GM19468 (cell line): ENCODE results near the gene PILRA.
"Not testable (repeated sequence)": the region's sequence is repeated elsewhere in the genome, so short reads cannot be mapped to it uniquely, and the experiment has no call there.

ENCODE experiments used
- ATAC-seq: cut with Tn5 transposase; IDR thresholded peaks from one replicate; pipeline ENCODE4 v1.9.1; 2021; ENCODE audit warnings: mild to moderate bottlenecking, moderate library complexity, moderate number of reproducible peaks; ENCODE audit not compliant: unreplicated experiment; ENCODE audit errors: extremely low read depth

The PILRA gene

DNA sequence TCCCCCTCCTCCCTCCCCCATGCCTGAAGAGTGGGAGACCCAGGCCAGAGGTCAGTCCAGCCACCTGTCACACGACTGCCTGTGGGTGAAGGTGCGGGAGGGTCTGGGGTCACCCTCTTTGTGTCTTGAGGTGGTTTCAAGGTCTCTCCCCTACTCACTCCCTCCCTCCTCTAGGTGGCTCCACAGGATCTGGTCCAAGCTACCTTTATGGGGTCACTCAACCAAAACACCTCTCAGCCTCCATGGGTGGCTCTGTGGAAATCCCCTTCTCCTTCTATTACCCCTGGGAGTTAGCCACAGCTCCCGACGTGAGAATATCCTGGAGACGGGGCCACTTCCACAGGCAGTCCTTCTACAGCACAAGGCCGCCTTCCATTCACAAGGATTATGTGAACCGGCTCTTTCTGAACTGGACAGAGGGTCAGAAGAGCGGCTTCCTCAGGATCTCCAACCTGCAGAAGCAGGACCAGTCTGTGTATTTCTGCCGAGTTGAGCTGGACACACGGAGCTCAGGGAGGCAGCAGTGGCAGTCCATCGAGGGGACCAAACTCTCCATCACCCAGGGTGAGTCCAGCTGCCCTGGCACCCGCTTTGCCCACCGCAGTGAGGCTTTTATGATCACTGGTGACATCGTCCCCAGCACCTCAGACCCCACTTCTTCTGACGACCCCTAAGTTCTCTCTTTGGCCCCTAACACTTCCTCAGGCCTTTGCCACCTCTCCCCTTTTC, 747 bp downstream of the PILRA start:
- ATAC-seq: not testable (repeated sequence)

DNA sequence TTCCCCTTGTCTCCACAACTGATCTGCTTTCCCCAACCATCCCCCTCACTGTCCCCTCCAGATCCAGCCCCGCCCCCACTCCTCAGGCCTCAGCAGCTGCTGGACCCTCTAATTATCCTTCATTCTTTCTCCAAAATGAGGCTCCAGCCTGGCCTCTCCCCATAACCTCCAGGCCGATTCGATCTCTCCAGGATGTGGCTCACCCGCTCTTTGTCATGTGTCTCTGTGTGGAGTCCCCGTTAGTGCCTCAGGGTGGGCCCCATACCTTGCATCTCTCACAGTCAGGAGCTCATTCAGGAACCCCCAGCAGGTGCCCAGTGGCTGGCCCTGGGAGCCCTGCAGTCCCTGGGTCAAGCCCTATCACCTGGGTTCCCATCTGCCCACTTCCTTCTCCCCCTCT, 1.3 kb downstream of the PILRA start:
- ATAC-seq: no peak

DNA sequence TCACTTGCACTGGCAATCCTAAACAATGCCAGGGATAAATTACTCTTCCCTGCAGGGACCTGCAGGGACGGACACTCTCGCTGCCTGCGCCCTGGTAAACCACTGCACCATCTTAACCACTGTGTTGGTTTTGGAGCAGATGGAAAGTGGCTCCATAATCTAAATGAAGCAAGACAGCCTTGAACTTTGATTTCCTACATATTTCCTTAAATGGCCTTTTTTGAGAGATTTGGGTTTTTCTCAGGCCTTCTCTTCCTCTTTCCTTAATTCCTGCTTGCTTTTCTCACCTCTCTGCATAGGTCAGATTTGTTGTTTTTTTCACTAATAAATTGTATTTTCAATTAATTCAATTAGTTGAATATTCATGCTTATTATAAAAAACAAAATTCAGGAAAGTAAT, 2.8 kb downstream of the PILRA start:
- no peak for ATAC-seq

DNA sequence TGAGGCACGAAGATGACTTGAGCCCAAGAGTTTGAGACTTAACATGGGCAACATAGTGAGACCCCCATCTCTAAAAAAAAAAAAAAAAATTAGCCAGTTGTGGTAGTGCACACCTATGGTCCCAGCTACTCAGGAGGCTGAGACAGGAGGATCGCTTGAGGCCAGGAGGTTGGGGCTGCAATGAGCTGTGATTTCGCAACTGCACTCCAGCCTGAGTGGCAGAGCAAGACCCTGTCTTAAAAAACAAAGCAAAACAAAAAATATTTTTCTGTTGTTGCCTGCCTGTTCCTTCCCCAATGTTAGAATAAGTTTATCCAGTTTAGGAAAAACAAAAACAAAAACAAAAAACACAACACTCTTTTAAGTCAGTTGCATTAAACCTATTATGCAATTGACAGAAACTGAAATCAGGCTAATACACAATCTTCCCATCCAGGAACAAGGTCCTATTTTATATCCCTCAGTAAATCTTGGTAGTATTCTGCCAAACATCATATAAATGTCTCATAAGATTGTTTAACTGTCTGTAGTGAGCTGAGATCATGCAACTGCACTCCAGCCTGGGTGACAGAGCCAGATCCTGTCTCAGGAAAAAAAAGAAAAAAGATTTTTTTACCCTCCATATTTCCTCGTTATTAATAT, 4.9 kb downstream of the PILRA start:
- ATAC-seq: no peak

DNA sequence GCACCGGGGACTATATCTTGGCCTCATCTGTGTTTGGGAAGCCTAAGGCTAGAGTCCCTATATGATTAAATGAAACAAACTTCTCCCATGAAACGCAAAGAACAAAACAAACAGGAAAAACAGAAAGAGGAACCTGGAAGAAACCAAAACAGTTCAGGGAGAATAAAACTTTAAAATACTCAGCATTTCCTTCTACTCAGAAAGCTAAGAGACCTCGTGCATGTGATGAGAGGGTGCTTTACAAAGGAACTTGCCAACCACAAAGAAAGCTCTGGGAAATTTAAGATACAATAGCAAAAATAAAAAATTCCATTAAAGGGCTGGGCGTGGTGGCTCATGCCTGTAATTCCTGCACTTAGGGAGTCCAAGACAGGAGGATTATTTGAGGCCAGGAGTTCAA, 6.9 kb downstream of the PILRA start:
- ATAC-seq: no peak

DNA sequence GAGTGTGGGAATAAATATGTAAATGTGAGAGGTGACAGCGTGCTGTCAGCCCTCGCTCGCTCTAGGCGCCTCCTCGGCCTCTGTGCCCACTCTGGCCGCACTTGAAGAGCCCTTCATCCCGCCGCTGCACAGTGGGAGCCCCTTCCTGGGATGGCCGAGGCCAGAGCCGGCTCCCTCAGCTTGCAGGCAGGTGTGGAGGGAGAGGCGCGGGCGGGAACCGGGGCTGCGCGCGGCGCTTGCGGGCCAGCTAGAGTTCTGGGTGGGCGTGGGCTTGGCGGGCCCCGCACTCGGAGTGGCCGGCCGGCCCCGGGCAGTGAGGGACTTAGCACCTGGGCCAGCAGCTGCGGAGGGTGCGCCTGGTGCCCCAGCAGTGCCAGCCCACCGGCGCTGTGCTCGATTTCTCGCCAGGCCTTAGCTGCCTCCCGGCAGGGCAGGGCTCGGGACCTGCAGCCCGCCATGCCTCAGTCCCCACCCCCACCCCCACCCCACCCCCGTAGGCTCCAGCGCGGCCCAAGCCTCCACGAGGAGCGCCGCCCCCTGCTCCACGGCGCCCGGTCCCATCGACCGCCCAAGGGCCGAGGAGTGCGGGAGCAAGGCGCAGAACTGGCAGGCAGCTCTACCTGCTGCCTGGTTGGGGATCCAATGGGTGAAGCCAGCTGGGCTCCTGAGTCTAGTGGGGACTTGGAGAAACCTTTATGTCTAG, 8.4 kb downstream of the PILRA start:
- ATAC-seq: not testable (repeated sequence)

DNA sequence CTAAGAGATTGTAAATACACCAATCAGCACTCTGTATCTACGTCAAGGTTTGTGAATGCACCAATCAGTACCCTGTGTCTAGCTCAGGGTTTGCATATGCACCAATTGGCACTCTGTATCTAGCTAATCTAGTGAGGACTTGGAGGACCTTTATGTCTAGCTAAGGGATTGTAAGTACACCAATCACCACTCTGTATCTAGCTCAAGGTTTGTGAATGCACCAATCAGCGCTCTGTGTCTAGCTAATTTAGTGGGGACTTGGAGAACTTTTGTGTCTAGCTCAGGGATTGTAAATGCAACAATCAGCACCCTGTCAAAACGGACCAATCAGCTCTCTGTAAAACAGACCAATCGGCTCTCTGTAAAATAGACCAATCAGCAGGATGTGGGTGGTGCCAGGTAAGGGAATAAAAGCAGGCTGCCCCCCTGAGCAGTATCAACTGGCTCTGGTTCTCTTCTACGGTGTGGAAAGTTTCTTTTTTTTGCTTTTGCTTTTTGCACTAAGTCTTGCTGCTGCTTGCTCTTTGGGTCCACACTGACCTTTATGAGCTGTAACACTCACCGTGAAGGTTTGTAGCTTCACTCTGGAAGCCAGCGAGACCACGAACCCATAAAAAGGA, 9.1 kb downstream of the PILRA start:
- ATAC-seq: not testable (repeated sequence)

DNA sequence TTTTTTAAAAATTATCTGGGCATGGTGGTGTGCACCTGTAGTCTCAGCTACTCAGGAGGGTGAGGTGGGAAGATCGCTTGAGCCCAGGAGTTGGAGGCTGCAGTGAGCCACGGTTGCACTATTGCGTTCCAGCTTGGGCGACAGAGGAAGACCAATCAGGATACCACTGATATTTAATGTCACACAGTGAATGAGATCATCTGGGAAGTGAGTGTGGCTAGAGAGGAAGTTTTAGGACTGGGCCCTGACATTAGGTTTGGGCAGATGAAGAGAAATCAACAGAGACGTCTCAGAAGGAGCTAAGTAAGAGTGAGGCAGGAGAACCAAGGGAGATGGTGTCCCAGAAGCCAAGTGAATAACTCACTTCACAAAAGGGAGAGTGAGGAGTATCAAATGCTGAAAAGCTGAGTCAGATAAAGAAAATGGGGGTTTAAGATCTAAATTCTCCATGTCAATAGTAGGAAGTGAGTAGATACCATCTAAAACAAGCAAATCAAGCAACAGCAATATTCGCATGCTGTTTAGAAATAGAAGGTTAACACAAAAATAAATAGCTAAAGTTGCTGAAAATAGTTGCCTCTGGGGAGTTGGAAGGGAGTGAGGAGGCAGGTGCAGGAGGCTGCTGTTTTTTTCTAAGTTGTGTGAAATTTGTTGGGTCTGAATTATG, 11.5 kb downstream of the PILRA start:
- ATAC-seq: no peak

DNA sequence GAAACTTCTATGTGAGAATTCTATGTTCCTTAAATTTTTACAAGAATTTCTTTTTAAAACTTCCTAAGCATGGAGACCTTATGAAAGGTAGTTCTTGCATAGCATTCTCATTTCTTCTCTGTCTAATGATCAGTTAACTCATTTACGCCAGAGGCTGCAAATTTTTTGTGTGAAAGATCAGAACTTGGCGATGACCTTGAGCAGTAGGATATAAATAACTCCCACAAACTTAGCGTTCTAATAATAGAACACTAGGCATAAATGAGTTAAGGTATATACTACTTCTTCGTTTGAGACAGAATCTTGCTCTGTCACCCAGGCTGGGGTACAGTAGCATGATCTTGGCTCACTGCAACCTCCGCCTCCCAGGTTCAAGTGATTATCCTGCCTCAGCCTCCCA, 13.7 kb downstream of the PILRA start:
- ATAC-seq: no peak

DNA sequence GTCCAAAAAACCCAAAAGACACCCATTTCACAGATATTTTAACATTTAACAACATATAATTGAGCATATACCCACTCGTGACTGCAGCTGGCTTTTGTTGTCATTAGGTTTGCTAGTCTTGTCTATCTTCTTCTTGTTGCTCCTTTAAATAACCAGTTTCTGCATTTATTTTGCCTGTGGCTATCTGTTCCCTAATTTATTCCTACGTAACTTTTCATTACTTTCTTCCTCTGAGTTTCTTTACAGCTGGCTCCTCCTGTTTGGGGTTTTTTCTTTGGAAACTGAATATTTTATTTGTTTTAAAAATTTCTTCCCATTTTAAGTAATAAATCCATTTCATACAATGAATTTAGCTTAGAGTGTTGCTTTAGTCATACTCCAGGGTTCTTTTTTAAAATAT, 14.4 kb downstream of the PILRA start:
- no peak for ATAC-seq

DNA sequence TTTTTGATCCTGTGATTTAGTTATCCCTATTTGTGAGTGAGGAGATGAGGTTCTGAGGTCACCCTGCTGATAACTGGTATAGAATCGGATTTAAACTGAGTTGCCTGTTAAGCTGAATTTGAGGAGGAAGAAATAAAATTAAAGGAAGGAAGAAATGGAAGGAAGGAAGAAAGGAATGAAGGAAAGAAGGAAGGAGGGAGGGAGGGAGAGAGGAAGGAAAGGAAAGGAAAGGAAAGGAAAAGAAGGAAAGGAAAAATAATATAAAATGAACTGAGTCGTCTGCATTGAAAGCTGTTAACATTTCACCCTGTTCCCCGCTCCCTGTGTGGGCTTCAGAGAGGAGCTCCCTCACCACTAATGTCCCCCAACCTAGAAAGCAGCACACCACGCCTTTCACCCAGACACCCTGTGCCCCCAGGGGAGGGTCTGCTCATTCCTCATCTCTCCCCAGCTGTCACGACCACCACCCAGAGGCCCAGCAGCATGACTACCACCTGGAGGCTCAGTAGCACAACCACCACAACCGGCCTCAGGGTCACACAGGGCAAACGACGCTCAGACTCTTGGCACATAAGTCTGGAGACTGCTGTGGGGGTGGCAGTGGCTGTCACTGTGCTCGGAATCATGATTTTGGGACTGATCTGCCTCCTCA, 16.3 kb downstream of the PILRA start:
- no peak for ATAC-seq

DNA sequence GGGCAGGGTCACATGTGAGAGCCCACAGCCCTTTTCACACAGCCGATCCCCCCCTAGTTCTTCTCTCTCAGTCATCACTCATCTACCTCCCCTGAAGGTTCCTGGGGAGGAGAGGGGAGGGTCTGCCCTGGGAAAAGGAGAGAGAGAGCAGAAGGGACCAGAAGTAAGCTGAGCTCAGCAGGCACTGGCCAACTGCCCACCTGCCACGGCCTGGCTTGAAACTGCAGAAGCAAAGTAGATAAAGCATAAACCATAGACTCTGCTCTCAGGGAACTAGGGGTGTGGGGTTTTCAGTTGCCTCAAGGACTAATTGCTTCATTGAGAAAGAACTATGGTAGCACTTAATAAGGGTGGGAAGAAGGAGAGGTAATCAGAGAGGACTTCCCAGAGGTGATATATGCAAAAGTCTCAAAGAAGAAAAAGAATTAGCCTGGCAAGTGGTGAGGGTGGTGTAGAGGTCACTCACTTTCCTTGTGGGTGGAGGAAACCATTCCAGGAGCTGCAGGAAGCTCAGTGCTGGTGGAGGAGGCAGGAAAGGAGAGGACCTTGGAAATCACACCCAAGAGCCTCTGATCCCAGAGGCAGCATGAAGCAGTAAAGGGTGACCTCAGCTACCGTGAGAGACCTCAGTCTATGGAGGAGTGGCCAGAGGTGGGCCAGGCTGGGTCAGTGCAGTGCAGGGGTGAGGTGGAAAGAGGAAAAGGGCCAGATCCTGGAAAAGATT, 17.2 kb downstream of the PILRA start:
- ATAC-seq: no peak

DNA sequence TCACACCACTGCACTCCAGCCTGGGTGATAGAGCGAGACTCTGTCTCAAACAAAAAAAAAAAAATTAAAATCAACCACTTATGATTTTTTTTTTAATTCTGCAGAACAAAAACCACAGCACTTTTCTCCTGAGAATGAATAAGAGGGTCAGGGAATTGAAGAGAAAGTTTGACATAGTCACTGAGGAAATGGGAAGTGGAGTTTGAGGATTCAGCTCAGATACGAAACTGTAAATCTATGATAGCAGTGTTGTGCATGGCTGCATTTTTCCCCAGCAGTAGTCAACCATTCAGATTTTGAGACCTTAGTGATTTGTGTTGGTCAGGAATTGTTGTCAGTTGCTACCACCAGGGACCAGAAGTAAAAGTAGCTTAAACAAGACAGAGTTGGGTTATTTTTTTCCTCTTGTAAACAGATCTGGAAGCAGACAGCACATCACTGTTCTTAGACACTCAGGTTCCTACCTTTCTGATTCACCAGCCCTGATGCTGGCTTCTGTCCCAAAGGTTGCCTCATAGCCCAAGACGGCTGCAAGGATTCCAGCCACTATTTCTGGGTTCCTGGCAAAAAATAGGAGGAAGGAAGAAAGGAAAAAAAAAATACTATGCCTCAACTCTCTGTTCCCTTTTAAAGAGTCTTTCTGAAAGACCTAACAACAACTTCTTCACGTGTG, 20.1 kb downstream of the PILRA start:
- ATAC-seq: no peak

DNA sequence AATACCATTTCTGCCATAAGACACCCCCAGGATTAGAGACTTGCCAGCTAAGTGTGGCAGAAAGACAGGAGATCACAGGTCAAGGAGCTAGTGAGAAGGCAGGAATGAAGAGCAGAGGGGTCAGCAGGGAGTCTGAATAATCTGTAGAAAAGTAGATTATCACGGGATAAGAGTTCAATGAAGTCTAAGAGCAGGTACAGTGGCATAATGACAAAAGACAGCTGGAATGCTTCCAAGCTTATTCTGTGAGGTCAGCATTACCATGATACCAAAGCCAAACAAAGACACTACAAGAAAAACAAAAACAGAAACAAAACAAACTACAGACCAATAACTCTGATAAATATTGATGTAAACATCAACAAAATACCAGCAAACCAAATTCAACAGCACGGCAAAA, 20.8 kb downstream of the PILRA start:
- no peak for ATAC-seq

DNA sequence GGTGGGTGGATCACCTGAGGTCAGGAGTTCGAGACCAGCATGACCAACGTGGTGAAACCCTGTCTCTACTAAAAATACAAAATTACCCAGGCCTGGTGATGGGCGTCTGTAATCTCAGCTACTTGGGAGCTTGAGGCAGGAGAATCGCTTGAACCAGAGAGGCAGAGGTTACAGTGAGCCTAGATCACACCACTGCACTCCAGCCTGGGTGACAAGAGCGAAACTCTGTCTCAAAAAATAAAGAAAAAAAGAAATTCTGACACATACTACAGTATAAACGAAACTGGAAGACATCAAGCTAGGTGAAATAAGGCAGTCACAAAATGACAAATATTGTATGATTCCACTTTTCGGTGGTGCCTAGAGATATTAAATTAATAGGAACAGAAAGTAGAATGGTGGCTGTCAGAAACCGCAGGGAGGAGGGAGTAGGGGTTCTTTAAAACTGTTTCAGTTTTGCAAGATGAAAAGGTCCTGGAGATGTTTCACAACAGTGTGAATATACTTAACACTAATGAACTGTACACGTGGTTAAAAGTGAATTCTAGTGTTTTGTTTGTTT, 23.2 kb downstream of the PILRA start:
- peak; percentile 80 for ATAC-seq

DNA sequence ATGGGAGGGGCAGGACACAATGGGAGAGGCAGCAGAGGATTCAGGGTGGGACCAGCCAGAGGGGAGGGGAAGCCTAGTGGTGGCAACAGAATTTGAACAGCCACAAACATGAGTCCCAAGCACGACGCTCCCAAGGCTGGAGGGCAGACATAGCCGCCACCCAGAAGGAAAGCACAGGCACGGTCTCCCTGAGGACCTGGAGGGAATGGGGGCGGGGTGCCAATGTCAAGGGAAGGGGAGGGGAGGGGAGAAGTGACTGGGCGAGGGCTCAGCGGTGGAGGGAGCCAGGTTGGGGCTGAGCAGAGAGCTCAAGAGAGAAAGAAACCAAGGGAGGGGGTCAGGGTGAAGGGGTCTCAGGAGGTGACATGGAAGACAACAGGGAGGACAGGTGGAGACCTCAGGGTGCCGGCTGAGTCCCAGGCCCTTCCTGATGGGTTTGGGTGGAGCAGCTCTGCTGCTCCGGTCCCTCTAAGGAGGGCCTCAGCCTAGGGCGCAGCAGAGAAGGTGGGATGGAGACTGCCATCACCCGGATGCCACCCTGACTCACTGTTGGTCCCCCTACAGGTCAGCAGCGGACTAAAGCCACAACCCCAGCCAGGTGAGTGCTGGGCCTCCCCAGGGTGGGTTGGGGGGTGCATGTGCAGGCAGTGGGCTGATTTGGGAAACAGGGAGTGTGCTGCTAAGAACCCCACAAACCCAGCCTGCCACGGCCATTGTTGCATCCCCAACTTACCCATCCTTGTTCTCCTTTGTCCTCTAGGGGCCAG, 24.2 kb downstream of the PILRA start:
- ATAC-seq: no peak

DNA sequence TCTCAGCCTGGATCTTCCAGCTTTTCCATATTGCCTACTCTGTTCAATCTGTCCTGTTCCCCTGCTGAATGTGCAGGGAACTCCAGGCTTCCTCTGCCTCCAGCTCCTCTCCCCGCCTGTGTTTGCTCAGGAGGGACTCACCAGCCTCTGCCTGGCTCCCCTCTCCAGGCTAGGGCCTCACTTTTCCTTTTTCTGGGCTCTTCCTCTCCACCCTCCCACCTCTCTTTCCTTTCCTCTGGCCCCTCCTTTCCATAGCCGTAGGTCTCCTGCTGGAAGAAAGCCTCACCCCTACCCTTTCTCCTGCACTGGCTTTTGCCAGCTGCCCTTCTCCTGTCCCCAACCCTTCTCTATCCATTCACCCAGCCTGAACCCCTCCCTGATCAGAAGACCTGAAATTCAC, 25.0 kb downstream of the PILRA start:
- no peak for ATAC-seq

DNA sequence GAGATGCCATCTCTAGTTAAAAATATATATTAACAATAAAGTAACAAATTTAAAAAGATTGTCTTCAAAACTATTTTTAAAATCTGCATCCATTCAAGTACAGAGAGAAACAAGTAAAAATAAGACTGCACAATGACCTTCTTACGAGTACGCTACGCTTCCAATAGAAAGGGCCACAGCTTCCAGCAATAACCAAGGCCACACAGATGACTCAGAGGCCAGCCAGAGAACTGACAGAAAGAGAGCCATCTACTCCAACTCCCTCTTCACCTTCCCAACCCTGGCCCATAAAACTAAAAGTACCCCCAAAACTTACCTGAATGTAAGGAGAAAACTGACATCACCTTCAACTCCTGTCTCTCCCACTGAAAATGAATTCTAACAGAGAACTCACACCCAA, 26.8 kb downstream of the PILRA start:
- no peak for ATAC-seq
